Measurements from ENCODE around the gene MPST. TPM values are rescaled to one million over a fixed set of nuclear protein-coding genes. Genes with fewer than 3 reads are reported as not detected.

MPST gene
- polyA plus RNA-seq, 1 experiment, result 45.5 TPM

- Histone ChIP-seq H3K36me3 (ENCODE audit: control insufficient read depth, insufficient read depth, low read length) (no peaks in the 10 kb centered on the region; the same call in 1 of the 2 replicates), H3K27me3 (ENCODE audit: control insufficient read depth, insufficient read depth, low read length) (peaks cover 22% of the 10 kb centered on the region), H3K4me3 (ENCODE audit: low read depth, low read length) (no peak overlapping the region)
- ChIA-PET POLR2A (no interaction called here), CTCF (no interaction called here)
- no peak for DNase-seq (ENCODE audit: low read depth)
- no peak for TF ChIP-seq CTCF (IDR thresholded peaks at IDR 0.05; ENCODE audit: insufficient read depth, low read depth, low read length)
Measured at GRCh38 chr22:37065961-37066360, 46.4 kb downstream of the MPST start.

GRCh38 chr22:37067428-37067827 is 47.9 kb downstream of the MPST start:
- H3K4me3 ChIP-seq (ENCODE audit: low read depth, low read length), result no peak overlapping the region
- H3K27me3 ChIP-seq (ENCODE audit: control insufficient read depth, insufficient read depth, low read length), result peaks cover 22% of the 10 kb centered on the region
- TF ChIP-seq CTCF (IDR thresholded peaks at IDR 0.05; ENCODE audit: insufficient read depth, low read depth, low read length), result no peak
- H3K36me3 ChIP-seq (ENCODE audit: control insufficient read depth, insufficient read depth, low read length), result no peaks in the 10 kb centered on the region; the same call in 1 of the 2 replicates
- no peak for DNase-seq (ENCODE audit: low read depth)
- ChIA-PET POLR2A (no interaction called here), CTCF (interaction anchor here (1.1 kb wide), 1 partner anchor 133 kb away, joined by 3 read pairs; no protein-coding TSS in a partner anchor)

GRCh38 chr22:37068859-37069258 is 49.3 kb downstream of the MPST start:
- CTCF ChIA-PET, result no interaction called here
- no peak overlapping the region for H3K4me3 ChIP-seq (ENCODE audit: low read depth, low read length)
- peaks cover 22% of the 10 kb centered on the region for H3K27me3 ChIP-seq (ENCODE audit: control insufficient read depth, insufficient read depth, low read length)
- no peak for DNase-seq (ENCODE audit: low read depth)
- POLR2A ChIA-PET, result no interaction called here
- no peaks in the 10 kb centered on the region; the same call in 1 of the 2 replicates for H3K36me3 ChIP-seq (ENCODE audit: control insufficient read depth, insufficient read depth, low read length)
- TF ChIP-seq CTCF (IDR thresholded peaks at IDR 0.05; ENCODE audit: insufficient read depth, low read depth, low read length), result no peak

- no peak for DNase-seq (ENCODE audit: low read depth)
- ChIA-PET POLR2A (no interaction called here), CTCF (no interaction called here)
- peaks cover 22% of the 10 kb centered on the region for H3K27me3 ChIP-seq (ENCODE audit: control insufficient read depth, insufficient read depth, low read length)
- TF ChIP-seq CTCF (IDR thresholded peaks at IDR 0.05; ENCODE audit: insufficient read depth, low read depth, low read length), result no peak
- H3K36me3 ChIP-seq (ENCODE audit: control insufficient read depth, insufficient read depth, low read length), result no peaks in the 10 kb centered on the region
- no peak overlapping the region for H3K4me3 ChIP-seq (ENCODE audit: low read depth, low read length)
Measured at GRCh38 chr22:37069319-37069718, 49.8 kb downstream of the MPST start.

- POLR2A ChIA-PET, result no interaction called here
- no peak for DNase-seq (ENCODE audit: low read depth)
- CTCF ChIA-PET, result interaction anchor here (1.1 kb wide), 1 partner anchor 12 kb away, joined by 4 read pairs; no protein-coding TSS in a partner anchor
- H3K4me3 ChIP-seq (ENCODE audit: low read depth, low read length), result no peak overlapping the region
- H3K36me3 ChIP-seq (ENCODE audit: control insufficient read depth, insufficient read depth, low read length), result no peaks in the 10 kb centered on the region
- peaks cover 22% of the 10 kb centered on the region for H3K27me3 ChIP-seq (ENCODE audit: control insufficient read depth, insufficient read depth, low read length)
- TF ChIP-seq CTCF (IDR thresholded peaks at IDR 0.05; ENCODE audit: insufficient read depth, low read depth, low read length), result no peak
Measured at GRCh38 chr22:37069719-37070118, 50.2 kb downstream of the MPST start.
